ENCODE measurements around the gene DPEP3.

Gene DPEP3

GRCh38 chr16:67965668-67966548 lies 14.4 kb downstream of the DPEP3 start:
- H3K4me3 ChIP-seq (ENCODE audit: low read depth, low read length): no peak overlapping the region
- TF ChIP-seq CTCF (IDR thresholded peaks at IDR 0.05; ENCODE audit: borderline replicate concordance, insufficient read depth, low read depth, low read length): no peak

GRCh38 chr16:67964477-67965131 lies 15.7 kb downstream of the DPEP3 start:
- TF ChIP-seq CTCF (IDR thresholded peaks at IDR 0.05; ENCODE audit: borderline replicate concordance, insufficient read depth, low read depth, low read length): no peak
- no peak overlapping the region for H3K4me3 ChIP-seq (ENCODE audit: low read depth, low read length)

GRCh38 chr16:67963662-67964321 lies 16.5 kb downstream of the DPEP3 start:
- TF ChIP-seq CTCF (IDR thresholded peaks at IDR 0.05; ENCODE audit: borderline replicate concordance, insufficient read depth, low read depth, low read length): no peak
- H3K4me3 ChIP-seq (ENCODE audit: low read depth, low read length): no peak overlapping the region

- H3K4me3 ChIP-seq (ENCODE audit: low read depth, low read length): no peak overlapping the region
- TF ChIP-seq CTCF (IDR thresholded peaks at IDR 0.05; ENCODE audit: borderline replicate concordance, insufficient read depth, low read depth, low read length): no peak
These were observed 17.0 kb downstream of the DPEP3 start for GRCh38 chr16:67963292-67963661.

- TF ChIP-seq CTCF (IDR thresholded peaks at IDR 0.05; ENCODE audit: borderline replicate concordance, insufficient read depth, low read depth, low read length): no peak
- H3K4me3 ChIP-seq (ENCODE audit: low read depth, low read length): no peak overlapping the region
These were observed 18.2 kb downstream of the DPEP3 start for GRCh38 chr16:67962135-67962534.

GRCh38 chr16:67961551-67961957 lies 18.7 kb downstream of the DPEP3 start:
- TF ChIP-seq CTCF (IDR thresholded peaks at IDR 0.05; ENCODE audit: borderline replicate concordance, insufficient read depth, low read depth, low read length): no peak
- no peak overlapping the region for H3K4me3 ChIP-seq (ENCODE audit: low read depth, low read length)
